Measurements from ENCODE around the gene SMIM35.
"Not testable (repeated sequence)": the region's sequence is repeated elsewhere in the genome, so short reads cannot be mapped to it uniquely, and the experiment has no call there.

SMIM35 gene

DNA sequence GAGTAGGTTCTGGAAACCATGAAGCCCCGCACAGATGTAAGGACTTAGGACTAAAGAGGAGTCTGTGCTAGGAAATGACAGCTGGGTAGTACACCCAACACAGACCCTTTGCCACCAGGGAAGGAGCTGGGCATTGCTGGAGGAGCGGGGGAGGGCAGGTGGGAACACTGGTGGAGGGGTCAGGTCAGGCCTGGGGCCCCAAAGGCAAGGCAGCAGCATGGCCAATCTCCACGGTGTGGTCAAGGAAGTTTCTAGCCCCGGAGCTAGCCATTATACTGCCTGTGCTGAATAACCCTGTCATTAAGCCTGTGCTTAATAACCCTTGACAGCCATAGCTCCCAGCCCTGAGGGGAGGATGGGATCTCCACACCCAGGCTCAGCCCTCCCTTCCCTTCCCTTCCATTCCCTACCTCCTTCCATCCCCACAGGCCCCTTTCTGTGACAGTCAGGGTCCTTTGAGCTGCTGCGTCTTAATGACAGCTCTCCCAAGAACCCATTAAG lies 7.8 kb downstream of the SMIM35 start:
- no peak for DNase-seq

DNA sequence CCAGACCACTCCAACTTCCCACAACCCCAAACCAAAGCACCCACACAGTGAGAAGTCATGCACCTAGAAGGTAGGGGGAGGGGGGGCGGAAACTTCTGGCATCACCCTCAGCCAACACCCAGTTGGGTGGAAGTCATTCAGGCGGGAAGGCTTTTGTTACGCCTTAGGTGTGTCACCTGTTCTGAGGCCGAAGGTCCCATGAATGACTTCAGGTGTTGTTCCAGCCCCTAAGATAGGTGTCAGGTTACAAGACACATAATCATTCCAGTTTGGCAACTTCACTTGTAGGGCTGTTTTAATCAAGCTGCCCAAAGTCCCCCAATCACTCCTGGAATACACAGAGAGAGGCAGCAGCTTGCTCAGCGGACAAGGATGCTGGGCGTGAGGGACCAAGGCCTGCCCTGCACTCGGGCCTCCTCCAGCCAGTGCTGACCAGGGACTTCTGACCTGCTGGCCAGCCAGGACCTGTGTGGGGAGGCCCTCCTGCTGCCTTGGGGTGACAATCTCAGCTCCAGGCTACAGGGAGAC lies 9.9 kb downstream of the SMIM35 start, which contains the start of gene TMPRSS4:
TMPRSS4 (plus strand) TSS at position 325 of the 528 bp plus-strand sequence. CDS start 225 bp downstream, outside the sequence.
- DNase-seq, result no peak

DNA sequence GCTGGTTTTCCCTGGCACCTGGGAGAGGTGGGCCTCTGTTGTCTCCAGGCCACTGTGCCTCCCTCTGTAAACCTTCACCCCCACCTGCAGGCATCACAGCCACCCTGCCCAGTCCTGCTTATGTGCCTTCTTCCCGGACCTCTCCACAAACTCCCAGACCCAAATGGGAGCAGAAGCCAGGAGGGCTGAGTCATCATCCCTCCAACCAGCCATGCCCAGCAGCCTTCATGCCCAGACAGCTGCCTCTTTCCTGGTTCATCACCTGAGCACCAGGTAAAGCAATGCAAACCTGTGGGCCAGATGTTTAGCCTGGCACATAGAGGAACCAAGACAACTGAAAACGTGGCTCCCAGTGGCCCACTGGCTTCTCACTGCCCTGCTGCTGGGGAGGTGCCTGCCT lies 12.0 kb downstream of the SMIM35 start:
- no peak for DNase-seq

DNA sequence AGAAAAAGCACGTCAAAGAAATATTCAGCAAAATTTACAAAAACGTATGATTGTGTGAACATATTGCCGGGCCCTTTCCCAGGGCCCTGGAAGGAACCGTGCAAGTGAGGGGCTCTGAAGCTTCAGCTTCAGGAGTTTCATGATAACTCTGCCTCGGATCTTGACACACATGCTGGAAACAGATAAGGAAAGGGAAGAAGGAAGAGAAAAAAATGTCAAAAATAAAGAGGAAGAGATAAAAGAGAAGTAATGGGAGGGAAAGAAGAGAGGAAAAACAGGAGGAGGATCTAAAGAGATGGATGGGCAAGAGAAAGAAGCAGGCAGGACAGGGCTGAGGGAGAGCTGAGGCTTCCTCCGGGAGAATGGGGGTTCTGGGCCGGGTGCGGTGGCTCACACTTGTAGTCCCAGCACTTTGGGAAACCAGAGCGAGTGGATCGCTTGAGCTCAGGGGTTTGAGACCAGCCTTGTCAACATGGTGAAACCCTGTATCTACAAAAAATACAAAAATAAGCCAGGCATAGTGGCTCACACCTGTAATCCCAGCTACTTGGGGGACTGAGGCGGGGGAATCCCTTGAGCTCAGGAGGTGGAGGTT lies 12.6 kb downstream of the SMIM35 start:
- DNase-seq, result no peak

DNA sequence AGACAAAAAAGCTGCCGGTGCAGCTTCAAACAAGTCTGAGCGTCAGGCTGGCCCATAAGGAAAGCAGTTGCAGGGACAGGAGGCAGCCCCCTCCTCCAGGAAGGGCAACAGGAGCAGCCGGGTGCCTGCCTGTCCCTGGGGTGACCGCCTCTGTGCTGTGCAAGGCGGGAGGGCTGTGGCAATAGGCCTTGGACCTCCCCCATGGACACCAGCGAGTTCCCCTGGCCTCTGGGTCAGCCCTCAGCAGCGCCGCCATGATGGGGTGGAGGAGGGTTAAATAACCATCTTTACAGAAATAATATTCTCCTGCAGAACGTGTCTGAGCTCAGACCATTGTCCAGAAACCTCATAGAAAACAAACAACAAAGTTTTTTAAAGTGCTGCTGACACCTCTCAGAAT lies 13.2 kb downstream of the SMIM35 start:
- no peak for DNase-seq

DNA sequence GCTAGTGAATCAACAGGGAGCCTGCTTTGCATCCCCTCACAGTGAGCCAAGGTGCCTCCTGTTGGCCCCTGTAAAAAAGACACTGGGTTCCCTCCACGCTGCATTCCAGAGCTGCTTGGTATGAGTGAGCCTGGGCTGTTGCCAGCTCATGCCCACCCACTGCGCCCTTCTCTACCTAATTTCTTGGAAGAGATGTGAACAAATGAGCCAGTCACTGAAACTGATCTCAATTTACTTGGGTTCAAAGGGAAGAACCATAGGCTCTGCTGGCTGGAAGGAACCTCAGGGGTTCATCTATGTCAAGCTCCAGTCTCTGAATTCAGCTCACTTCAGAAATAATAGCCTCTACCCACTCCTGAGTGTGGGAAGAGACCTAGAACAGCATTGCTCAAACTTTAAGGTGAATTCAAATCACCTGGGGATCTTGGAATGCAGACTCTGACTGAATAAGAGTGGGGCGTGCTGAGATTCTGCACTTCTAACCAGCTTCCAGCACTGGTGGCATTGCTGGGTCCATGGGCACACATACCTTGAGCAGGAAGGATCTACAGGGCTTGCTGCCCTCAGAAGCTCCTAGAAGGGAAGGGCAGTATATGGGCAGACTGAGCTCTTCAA lies 15.2 kb downstream of the SMIM35 start:
- no peak for DNase-seq

DNA sequence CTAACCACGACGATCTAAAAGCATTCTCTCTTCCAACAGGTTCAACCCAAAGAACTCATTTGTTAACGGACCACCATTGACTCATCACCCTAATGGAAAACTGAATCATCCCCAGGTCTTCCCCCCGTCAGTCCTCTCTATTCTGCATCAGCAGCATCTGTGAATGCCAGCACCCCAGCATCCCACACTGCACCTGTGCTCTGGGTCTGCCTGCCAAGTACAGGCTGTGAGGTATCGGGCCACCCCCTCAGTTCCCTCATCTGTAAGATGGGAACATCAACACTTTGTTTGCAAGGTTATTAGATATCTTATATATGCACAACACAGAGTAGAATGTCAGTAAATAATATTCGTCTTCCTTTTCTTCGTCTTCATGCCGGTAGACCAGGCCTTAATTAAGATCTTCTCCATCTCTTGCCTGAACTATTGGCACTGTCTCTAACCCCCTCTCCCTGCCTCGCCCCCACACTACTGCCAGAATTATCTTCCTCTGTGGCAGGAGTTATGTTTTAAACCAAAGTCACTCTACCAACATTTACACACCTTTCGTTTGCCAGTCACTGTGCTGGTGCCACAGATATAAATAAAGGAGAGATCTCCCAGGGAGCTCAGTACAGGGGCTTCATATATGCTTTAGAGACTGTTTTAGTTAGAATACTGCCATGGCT lies 17.7 kb downstream of the SMIM35 start:
- DNase-seq, result no peak

DNA sequence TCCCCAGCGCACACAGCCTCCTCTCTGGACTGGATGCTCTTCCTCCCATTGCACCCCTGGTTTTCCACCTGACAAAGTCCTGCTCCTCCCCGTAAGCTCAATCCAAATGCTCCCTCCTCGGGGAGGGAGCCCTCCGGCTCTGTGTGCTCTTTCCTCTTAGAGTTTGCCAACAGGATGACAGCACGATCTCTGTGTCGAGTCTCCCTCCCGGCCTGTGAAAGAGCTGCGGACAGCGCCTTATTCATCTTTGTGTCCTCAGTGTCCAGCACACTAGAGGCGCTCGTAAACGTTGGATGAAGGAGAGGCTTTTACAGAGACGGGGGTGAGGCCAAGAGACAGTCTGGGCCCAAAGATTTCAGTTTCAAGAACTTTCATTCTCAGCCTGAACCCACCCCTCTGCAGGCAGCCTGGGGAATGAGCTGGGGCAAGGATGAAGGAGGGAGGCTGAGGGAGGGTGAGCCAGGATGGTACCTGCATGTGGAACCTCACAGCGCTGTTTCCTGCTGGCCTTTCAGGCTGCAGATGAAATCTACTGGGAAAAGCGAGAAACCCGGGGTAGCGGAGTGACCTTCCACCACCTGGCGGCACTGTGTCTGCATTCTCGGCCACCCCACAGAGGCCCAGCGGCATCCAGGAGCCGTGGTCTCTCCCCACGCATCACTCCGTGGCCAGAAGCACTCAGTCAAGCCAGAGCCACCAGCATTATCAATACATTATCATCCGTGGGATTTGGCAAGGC lies 18.4 kb downstream of the SMIM35 start:
- DNase-seq, result no peak

DNA sequence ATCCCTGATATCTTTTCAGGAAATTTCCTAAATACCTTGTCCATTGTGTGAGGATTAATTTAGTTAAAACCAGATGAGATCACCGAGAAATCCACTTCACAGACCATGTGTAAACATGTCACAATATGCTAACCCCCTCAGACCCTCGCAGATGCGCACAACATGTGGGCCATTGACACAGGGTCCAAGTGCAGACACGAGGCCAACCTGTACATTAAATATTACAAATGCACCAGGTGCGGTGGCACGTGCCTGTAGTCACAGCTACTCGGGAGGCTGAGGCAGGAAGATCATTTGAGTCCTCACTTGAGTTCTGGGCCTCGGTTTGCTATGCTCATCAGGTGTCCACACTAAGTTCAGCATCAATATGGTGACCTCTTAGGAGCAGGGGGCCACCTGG lies 19.8 kb downstream of the SMIM35 start:
- peak; percentile 78 for DNase-seq

DNA sequence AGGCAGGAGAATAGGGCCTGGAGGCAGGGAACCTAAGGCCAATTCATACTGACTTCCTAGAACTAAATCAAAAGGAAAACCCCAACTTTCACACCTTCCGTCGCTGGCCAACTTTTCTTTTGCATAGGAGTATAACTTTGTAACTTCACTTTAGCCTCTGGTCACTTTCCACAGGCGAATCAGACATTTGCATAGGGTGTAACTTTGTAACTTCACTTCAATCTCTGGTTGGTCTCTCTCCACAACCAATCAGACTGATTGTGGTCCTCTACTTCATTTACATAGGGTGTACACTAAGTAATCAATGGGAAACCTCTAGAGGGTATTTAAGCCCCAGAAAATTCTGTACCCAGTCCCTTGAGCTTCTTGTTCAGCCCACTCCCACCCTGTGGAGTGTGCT lies 21.4 kb downstream of the SMIM35 start:
- no peak for DNase-seq

DNA sequence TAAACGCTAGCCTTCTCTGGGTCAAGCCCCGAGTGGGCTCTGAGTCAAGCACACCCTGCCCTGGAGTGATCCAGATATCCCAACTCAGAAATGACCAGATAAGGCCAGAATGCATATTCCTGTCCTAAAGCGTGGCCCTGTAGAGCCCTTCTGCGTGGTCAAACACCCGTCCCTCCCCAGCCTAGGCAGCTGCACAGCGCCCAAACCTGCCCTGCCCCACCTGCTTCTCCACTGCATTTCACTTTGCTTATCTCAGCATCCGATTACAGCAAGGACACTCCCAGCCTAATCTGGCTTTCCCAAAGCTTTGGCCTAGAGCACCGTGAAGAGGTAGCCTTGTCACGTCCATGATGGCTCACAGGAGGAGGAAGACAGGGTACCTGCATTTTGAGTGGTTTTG lies 21.8 kb downstream of the SMIM35 start:
- DNase-seq, result no peak

DNA sequence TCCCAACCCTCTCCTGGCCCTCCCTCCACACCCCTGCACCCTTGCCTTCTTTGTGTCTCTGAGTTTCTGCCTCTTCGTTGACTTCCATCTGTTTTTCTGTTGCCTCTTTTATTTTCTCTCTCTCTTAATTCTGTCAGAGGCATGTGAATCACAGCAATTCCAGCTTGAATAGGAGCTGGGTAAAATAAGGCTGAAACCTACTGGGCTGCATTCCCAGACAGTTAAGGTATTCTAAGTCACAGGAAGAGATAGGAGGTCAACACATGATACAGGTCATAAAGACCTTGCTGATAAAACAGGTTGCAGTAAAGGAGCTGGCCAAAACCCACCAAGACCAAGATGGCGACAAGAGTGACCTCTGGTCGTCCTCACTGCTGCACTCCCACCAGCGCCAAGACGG lies 24.1 kb downstream of the SMIM35 start:
- not testable (repeated sequence) for DNase-seq

DNA sequence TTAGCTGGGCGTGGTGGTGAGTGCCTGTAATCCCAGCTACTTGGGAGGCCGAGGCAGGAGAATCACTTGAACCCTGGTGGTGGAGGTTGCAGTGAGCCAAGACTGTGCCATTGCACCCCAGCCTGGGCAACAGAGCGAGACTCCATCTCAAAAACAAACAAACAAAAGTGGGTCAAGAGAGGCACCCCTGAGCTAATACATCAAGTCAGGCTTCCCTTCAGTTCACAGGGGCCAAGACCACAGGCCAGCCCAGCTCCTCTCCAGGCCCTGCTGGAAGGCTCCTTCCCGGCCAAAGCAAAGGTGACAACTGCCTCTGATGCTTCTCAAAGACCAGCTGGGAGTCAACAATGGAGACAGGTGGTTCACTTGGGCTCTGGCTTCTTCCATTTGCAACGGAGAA lies 24.6 kb downstream of the SMIM35 start:
- DNase-seq, result not testable (repeated sequence)

DNA sequence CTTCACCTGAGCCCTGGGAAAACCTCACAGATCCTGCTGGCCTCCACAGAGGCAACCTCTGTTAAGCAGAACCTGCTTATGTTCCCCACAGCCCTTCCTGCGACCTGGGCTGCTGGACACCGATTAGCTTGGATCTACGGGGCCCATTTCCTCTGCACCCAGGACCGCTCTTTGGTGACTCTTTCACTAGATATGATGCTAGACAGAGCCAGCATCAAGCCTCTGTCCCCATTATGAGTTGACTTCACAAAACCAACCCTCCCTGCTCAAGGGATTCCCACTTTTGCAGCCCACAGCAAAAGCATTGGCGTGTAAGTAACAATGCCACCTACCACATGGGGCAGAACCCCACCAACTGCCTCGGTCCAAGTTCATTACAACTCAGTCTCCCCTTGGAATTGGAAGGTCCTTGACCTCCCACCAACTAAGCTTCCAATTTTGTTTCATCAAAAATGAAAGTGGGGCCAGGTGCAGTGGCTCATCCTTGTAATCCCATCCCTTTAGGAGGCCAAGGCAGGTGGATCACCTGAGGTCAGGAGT lies 25.1 kb downstream of the SMIM35 start:
- no peak for DNase-seq

DNA sequence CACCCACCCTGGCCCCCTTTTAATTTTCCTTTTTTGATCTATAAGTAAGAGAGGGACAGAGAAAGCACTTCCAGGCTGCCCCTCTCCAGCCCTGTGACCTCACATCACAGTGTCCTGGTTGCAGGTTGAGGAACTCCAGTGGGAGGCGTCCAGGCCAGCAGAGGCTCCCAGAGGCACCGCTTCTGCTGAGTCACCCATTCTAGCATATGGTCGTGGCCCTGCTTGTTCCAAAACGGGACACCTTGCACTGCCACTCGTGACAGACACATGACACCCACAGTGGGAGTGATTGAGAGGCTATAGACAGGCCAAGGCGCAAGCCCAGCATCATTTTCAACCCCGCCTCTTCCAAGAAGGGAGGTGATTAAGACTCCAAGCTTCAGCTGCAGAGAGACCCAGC lies 25.9 kb downstream of the SMIM35 start:
- DNase-seq, result no peak

DNA sequence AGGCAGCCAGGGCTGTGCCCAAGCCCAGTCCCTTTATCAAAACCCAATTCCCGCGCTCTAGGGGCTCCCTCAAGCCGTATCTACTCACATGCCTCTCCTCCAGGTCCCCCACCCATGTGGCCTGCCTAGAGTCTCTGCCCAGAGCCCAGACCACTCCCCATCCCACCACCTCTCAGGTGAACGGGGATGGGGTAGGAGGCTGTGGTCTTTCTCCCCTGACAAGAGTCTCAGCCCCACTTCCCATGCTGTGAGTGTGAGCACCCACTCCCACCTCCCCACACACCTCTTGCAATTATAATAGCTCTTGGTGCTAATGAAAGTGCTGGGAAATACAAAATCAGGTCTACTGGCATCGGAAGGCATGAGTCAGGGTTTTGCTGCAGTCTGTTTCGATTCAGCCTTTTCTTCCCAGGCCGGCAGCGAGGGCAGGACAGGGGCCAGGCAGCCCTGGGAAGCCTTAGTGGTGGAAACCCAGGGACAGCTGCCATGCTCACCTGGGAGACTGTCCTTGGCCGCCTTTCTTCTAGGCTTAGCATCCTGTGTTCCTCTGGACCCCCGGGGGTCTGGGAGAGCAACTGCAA lies 26.6 kb downstream of the SMIM35 start:
- DNase-seq, result no peak

DNA sequence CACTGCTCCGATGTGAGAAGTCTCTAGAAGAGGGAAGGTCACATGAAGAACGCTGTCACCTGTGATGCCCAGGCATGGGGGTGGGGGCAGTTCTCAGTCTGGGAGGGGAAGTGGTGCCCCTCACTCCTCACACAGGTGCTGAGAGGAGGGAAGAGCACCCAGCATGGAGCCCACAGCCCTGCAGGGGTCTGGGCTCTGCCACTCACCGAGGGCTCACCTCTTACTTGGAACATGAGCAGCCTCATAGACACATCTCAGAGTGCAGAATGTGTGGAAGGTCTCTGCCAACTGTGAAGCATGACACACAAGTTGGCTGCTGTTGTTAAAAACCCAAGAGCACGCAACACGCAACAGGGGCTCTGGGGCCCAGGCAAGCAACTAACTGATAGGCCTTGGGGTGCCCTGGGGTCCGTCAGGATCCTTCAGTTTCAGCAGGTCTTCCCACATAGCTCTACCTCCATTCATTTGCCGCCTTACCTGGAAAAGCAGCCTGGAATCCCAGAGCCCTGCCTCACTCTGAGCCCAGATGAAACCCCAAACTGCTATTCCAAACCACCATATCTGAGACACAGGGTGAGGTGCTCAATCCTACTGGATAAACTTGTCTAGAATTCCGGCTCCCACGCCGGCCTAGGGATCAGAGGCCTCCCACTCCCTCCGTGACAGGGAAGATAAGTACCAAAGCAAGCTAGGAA lies 27.4 kb downstream of the SMIM35 start:
- no peak for DNase-seq

DNA sequence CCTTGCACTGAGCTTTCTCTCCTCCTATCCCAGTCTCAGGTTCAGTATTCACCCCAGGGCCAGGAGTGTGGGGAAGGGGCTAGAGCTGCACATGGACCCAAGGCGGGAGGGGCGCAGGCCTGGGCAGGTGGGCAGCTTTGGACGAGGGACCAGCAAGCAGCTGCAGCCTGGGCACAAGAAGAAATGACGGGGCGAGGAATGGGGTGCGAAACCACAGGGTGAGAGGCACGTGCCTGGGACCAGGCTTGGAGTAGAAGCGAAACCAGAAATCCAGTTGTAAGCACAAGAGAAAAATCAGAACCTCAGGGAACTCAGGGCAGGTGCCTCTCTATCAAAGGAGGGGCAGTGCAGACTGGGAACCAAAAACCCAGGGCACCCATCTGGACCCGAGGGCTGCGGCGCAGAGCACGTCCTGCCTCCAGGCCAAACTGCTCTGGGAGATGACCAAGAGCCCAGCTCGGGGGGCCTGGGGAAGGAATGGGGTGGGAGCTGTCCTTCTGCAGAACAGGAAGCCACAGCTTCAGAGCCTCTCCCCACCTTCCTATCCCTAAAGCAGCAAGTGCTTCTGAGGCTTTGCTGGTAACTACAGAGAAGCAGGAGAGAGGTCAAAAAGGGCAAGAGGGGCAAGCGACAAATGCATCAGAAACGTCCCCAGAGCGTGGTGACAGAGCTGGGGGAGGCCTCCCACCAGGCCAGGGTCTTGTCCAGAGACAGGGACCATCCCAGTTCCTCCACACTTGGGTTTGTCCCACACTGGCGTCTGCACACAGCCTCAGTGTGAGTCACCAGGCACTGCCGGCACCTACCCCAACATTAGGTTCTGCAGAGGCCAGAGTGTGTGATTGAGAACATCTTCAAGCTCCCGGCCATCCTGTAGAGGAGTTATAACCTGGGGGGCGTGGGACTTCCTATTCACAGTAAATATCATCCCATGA lies 28.2 kb downstream of the SMIM35 start:
- DNase-seq, result no peak

DNA sequence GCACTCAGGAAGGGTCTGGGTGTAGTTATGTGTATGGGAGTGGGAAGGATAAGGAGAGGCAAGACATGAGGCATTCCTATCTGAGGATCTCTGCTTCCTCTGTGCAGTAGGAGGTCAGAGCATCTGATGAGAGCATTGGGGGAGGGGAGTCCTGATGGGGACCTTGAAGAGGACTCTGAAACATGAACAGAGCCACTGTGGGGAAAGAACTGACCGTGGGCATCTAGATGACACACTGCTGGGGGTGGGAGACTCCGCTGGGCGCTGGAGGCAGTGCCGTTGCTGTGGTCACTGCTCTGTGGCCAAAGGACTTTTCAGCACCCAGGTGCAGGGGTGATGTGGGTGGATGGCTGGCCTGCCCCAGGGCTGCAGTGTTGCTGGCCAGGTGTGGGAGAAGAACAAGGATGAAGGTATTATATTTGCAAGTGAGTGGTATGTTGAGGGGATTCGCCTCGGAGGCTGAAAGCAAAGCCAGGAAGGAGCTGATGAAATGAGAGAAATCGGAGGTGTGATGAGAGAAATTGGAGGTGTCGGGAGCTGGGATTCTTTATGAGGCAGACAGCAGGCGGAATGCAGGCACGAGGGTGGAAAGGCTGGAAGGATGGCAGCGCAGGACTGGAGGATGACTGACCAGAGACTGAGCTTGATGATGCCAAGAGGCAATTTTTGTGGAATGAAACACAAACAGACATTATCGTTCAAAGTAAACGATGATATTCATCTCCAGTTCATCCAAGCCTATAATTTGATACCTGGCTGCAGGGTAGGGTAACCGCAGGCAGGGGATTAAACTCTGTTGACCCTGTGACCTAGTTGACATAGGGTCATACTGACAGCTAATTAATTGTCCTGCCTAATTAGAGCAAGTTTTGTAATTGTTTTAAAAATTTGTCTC lies 29.3 kb downstream of the SMIM35 start:
- DNase-seq, result no peak

DNA sequence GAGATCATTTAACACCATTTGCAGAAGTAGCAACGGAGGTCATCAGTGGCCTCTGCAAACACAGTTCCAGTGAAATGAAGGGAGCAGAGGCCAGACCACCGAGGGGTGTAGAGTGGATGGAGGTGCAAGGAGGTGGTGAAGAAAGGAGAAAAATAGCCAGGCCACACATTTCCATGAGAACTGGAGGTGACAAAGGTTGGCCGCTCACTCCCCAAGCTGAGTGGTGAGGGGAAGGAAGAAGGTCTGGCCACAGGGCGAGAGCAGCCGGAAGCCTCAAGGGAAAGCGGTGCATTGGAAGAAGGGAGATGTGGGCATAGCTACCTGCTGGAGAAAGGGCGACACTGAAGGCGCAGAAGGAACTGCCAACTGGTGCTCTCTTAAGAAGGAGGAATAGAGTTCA lies 30.0 kb downstream of the SMIM35 start:
- no peak for DNase-seq
